ENCODE measurements around the gene SPG7.

The SPG7 gene

DNA sequence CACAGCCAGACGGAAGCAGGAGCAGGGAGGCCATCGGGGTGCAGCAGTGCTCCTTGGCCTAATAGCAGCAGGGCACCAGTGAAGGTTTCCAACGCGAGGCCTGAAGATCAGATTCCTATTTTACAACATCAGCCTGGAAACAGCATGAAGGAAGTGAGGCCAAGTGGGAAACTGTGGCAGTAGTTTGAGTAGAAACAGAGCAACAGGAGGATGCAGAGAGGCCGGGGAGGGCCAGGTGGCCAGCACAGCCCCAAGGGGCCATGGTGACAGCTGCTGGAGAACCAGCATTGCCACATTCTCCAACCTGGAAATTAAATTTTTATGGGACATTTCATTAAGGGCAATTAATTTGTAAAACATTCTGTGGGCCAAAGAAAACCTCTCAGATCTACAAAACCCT lies 14.4 kb upstream of the SPG7 start:
- H3K4me3 ChIP-seq (replicated peaks; ENCODE audit: low read depth, low read length): no peak overlapping the region
- H3K36me3 ChIP-seq (ENCODE audit: control insufficient read depth, insufficient read depth, low read length): no peaks in the 10 kb centered on the region; the same call in 1 of the 2 replicates
- DNase-seq (ENCODE audit: extremely low read depth, insufficient read length): no peak
- TF ChIP-seq, protein P1, sequence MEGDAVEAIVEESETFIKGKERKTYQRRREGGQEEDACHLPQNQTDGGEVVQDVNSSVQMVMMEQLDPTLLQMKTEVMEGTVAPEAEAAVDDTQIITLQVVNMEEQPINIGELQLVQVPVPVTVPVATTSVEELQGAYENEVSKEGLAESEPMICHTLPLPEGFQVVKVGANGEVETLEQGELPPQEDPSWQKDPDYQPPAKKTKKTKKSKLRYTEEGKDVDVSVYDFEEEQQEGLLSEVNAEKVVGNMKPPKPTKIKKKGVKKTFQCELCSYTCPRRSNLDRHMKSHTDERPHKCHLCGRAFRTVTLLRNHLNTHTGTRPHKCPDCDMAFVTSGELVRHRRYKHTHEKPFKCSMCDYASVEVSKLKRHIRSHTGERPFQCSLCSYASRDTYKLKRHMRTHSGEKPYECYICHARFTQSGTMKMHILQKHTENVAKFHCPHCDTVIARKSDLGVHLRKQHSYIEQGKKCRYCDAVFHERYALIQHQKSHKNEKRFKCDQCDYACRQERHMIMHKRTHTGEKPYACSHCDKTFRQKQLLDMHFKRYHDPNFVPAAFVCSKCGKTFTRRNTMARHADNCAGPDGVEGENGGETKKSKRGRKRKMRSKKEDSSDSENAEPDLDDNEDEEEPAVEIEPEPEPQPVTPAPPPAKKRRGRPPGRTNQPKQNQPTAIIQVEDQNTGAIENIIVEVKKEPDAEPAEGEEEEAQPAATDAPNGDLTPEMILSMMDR (IDR thresholded peaks at IDR 0.05; ENCODE audit: insufficient read depth, low read length, poor library complexity, severe bottlenecking): no peak
- no peaks in the 10 kb centered on the region for H3K27me3 ChIP-seq (replicated peaks; ENCODE audit: control insufficient read depth, insufficient read depth, low read length)

DNA sequence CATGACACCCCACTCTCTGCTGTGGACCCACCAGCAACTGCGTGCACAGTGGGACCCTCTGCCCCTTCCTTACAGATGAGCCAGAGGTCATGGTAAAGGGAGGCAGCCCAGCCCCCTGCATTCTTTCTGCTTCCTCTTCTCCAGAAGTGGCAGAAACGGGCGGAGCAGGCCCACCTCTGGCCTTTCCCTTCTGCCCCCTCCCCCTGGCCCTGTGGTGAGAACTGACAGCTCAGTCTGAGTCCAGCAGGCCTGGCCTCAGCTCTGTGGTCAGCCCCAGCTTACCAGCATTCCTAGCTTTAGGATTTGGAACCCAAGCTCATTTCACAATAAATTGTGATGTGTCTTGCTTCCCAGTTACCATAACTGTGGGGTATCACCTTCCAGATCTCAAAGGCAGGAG lies 13.1 kb upstream of the SPG7 start:
- H3K4me3 ChIP-seq (replicated peaks; ENCODE audit: low read depth, low read length): no peak overlapping the region
- TF ChIP-seq, protein P1 (IDR thresholded peaks at IDR 0.05; ENCODE audit: insufficient read depth, low read length, poor library complexity, severe bottlenecking): no peak
- no peaks in the 10 kb centered on the region; the same call in 1 of the 2 replicates for H3K36me3 ChIP-seq (ENCODE audit: control insufficient read depth, insufficient read depth, low read length)
- DNase-seq (ENCODE audit: extremely low read depth, insufficient read length): no peak
- H3K27me3 ChIP-seq (replicated peaks; ENCODE audit: control insufficient read depth, insufficient read depth, low read length): no peaks in the 10 kb centered on the region

DNA sequence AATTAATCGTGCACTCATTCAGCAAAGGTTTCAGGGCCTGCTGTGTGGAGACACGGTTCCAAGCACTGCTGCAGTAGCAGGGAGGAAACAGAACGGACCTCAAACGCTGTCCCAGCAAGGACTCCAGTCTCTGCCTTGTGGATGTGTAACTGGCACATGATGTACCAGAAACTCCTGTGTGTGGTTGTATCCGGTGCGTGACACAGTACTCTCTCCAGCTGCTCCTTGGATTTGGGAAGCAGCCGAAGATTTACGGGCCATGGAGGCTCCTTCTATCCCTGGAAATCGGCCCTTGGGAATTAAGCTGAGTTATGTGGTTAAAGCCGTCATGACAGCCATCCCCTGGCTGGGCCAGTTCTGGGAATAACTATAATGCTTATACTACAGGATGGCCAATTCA lies 9.4 kb upstream of the SPG7 start:
- Histone ChIP-seq H3K27me3 (replicated peaks; ENCODE audit: control insufficient read depth, insufficient read depth, low read length) (no peaks in the 10 kb centered on the region), H3K36me3 (ENCODE audit: control insufficient read depth, insufficient read depth, low read length) (no peaks in the 10 kb centered on the region; the same call in 1 of the 2 replicates), H3K4me3 (replicated peaks; ENCODE audit: low read depth, low read length) (no peak overlapping the region)
- TF ChIP-seq, protein P1 (IDR thresholded peaks at IDR 0.05; ENCODE audit: insufficient read depth, low read length, poor library complexity, severe bottlenecking): no peak
- DNase-seq (ENCODE audit: extremely low read depth, insufficient read length): no peak

DNA sequence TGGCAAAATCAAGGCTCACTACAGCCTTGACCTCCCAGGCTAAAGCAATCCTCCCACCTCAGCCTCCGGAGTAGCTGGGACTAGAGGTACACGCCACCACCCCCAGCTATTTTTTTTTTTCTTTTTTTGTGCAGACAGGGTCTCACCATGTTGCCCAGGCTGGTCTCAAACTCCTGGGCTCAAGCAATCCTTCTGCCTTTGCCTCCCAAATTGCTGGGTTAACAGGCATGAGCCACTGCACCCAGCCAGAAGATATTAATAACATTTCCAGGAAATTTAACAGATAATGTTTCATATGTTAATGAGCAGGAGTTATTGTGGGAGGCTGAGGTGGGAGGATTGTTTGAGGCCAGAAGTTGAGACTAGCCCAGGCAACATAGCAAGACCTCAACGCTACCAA lies 8.4 kb upstream of the SPG7 start:
- TF ChIP-seq, protein P1 (IDR thresholded peaks at IDR 0.05; ENCODE audit: insufficient read depth, low read length, poor library complexity, severe bottlenecking): no peak
- no peak overlapping the region for H3K4me3 ChIP-seq (replicated peaks; ENCODE audit: low read depth, low read length)
- no peaks in the 10 kb centered on the region for H3K27me3 ChIP-seq (replicated peaks; ENCODE audit: control insufficient read depth, insufficient read depth, low read length)
- no peaks in the 10 kb centered on the region; the same call in 1 of the 2 replicates for H3K36me3 ChIP-seq (ENCODE audit: control insufficient read depth, insufficient read depth, low read length)
- DNase-seq (ENCODE audit: extremely low read depth, insufficient read length): no peak

DNA sequence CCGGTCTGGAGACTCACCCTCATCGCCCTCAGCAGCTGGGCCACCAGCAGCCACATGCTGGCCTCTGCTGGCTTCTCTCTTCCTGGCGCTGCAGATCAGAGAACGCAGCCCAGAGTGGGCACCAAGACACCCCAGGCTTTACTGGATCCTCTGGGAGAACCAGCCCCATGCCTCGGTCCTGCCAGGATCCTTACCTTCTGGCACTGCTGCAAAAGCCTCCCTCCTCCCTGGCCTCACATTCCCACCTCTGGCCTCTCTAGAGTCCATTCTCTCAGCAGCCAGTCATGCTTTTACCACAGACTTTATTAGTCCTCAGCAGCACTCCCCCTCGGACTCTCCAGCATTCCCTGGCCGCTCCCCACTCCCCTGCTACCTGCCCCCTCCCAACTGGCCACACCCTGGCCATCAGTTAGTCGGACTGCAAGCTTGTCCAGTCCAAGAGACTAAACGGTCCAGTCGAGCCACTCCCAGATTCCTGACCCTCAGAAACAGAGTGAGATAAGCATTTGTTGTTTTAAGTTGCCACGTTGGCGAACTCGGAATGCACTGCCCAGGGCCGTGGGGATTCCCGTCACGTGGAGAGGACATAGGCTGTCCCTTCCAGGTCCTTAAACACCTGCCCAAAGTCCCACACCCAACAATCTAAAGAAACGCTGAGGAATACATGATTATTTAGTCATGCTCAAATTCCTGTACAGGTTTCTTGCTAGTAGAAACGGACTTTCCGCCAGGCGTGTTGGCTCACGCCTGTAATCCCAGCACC lies 5.9 kb upstream of the SPG7 start:
- Histone ChIP-seq H3K4me3 (replicated peaks; ENCODE audit: low read depth, low read length) (no peak overlapping the region), H3K27me3 (replicated peaks; ENCODE audit: control insufficient read depth, insufficient read depth, low read length) (no peaks in the 10 kb centered on the region), H3K36me3 (ENCODE audit: control insufficient read depth, insufficient read depth, low read length) (no peaks in the 10 kb centered on the region)
- TF ChIP-seq, protein P1 (IDR thresholded peaks at IDR 0.05; ENCODE audit: insufficient read depth, low read length, poor library complexity, severe bottlenecking): no peak
- no peak for DNase-seq (ENCODE audit: extremely low read depth, insufficient read length)
